GM12873 (cell line): ENCODE results near the gene MAPK1.

Source experiments
- TF ChIP-seq, protein P1 (sequence below): IDR thresholded peaks from 2 replicates; pipeline ENCODE4 v1.5.1; 2012; ENCODE audit warnings: low read depth, mild to moderate bottlenecking, moderate library complexity, low read length, control low read depth; ENCODE audit not compliant: insufficient read depth; ENCODE audit errors: missing control alignments

MAPK1 gene

DNA sequence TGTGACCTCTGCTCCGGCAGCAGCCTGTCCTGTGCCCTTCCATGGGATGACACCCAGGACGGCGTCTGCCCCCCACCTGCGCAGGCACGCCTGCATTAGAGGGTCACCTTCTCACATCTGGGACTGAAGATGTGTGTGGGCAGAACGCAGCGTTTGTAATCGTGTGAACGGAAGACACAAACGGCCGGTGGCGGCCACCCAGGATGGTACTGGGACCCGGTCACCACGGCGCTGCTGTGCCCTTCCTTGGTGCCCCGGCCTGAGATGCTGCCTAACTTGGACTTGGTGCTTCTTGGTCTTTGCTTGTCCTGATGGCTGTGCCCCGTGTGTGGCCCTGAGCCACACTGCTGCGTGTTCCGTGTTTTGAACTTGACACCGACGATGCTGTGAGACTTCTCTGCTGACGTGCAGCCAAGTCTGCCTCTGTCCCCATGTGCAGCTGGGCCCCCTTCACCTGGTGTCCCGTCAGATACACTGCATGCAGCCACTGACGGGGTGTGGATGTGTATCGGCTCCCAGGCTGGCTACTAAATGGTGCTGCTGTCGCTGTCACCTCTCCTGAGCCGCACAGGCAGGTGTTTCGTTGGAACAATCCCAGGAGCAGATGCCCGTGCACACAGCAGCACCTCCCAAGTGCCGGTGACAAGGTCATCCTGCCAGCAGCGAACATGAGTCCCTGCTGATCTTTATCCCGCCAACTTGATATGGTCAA lies 153.2 kb downstream of the MAPK1 start:
- TF ChIP-seq, protein P1, sequence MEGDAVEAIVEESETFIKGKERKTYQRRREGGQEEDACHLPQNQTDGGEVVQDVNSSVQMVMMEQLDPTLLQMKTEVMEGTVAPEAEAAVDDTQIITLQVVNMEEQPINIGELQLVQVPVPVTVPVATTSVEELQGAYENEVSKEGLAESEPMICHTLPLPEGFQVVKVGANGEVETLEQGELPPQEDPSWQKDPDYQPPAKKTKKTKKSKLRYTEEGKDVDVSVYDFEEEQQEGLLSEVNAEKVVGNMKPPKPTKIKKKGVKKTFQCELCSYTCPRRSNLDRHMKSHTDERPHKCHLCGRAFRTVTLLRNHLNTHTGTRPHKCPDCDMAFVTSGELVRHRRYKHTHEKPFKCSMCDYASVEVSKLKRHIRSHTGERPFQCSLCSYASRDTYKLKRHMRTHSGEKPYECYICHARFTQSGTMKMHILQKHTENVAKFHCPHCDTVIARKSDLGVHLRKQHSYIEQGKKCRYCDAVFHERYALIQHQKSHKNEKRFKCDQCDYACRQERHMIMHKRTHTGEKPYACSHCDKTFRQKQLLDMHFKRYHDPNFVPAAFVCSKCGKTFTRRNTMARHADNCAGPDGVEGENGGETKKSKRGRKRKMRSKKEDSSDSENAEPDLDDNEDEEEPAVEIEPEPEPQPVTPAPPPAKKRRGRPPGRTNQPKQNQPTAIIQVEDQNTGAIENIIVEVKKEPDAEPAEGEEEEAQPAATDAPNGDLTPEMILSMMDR = no peak

DNA sequence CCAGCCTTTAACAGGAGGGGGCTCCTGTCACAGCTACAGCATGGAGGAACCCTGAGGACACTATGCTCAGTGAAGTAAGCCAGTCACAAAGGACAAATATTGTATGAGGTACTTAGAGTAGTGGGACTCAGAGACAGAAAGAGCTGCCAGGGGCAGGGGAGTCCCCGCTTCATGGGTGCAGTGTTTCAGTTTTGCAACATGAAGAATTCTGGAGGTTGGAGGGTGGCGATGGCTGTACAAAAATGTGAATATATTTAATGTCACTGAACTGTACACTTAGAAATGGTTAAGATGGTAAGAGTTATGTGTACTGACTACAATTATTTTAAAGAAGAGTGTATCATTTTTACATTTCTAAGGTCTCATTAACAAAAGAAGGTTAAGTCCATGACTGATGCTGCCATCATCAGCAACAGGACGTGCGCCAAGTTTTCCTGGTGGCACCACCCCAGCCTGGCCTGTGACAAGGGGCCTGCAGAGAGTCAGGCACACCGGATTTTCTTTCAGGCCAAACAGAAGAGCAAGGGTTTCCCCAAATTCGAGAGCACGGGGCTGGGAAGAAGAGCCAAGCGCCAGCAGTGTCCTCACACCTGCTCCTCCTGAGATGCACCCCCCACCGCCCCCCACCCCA lies 153.9 kb downstream of the MAPK1 start:
- TF ChIP-seq, protein P1 = no peak

DNA sequence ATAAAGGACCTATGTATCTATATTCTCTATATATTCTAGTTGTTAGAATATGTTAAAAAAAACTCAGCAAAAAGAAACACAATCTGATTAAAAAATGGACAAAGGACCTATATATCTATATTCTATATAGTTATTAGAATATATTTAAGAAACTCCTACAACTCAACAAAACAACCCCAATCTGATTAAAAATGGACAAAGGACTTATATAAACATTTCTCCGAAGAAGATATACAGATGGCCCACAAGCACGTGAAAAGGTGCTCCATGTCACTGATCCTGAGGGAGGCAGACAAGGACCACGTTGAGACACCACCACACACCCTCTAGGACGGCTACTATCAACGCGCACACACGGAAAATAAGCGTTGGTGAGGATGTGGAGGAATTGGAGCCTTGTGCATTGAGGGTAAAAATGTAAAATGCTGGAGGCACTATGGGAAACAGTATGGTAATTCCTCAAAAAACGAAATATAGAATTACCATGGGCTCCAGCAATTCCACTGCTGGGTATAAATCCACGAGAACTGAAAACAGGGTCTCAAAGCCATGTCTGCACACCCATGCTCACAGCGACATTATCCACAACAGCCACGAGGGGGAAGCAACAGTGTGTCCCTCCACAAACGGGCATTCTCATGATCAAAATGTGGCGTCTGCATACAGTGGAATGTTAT lies 154.6 kb downstream of the MAPK1 start:
- TF ChIP-seq, protein P1 = peak; percentile 80

DNA sequence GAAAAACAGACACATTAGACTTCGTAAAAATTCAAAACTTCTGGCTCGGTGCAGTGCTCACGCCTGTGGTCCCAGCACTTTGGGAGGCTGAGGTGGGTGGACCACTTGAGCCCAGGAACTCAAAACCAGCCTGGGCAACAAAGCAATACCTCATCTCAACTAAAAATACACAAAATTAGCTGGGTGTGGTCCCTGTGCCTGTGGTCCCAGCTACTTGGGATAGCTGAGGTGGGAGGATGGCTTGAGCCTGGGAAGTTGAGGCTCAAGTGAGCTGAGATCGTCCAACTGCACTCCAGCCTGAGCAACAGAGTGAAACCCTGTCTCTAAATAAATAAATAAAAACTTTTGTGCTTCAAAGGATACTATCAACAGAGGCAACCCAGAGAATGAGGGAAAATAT lies 155.6 kb downstream of the MAPK1 start:
- TF ChIP-seq, protein P1 = no peak

DNA sequence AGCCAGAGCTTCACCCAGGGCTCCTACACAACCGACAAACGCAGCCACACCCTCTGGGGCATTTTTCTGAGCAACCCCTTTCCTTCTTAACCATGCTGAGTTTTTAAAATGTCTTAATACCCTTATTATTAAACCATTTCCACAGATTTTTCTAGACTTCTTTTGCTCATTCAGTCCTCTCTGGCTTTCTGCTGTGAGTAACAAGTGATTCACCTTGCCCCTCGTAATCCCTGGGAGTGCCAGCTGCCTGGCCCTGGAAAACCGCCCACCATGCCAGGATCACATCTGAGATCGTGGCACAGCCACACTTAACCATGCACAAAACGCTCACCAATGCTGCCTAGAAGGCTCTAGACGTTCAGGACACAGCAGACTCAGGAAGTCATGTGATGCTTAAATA lies 157.3 kb downstream of the MAPK1 start:
- TF ChIP-seq, protein P1 = no peak

DNA sequence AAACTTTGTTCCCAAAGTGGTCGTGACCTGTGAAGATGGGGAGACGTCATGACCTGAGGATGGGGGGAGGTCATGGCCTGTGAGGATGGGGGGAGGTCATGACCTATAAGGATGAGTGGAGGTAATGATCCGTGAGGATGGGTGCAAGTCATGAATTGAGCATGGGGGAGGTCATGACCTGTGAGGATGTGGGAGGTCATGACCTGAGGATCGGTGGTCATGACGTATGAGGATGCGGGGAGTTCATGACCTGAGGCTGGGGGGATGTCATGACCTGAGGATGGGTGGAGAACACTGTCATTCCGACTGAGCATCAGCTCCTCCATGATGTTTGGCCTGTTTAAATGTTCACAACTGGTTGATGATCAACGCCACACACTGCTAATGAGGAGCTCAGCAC lies 157.8 kb downstream of the MAPK1 start:
- TF ChIP-seq, protein P1 = no peak

DNA sequence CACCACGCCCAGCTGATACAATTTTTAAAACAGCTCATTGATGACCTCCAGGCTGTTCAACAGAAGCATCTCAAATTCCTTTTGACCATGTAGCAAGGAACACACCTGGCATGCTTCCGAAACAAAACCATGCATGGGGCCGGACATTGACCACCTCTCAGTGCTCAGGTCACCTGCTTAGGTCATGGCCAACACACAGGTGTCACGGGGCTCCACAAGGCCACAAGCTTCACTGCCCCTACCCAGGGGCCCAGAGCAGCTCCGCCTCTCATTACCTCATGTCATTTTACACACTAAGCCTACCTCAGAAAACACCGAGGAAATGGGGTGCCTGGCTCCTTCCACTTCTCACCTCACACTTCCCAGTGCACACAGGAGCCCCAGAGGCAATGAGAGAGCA lies 158.5 kb downstream of the MAPK1 start:
- TF ChIP-seq, protein P1 = no peak
